IMR-90 (cell line): ENCODE data around the gene NFIA.

Experiments
- BHLHE40 ChIP-seq: fragments of 150-350 bp; IDR thresholded peaks from 2 replicates; pipeline ENCODE4 v1.6.1; 2016; ENCODE audit warnings: mild to moderate bottlenecking, low read depth, low read length
- CTCF ChIP-seq: conservative IDR thresholded peaks from 2 replicates; pipeline ENCODE4 v1.5.1; 2012; ENCODE audit warnings: mild to moderate bottlenecking, low read depth, low read length, improper control_type of control experiment
- RCOR1 ChIP-seq: IDR thresholded peaks from 2 replicates; pipeline ENCODE4 v1.6.1; 2012; ENCODE audit warnings: mild to moderate bottlenecking, low read length, improper control_type of control experiment; ENCODE audit not compliant: insufficient replicate concordance

- TF ChIP-seq RCOR1 (no peak), CTCF (no peak), BHLHE40 (no peak)
These were observed 240.4 kb downstream of the NFIA start for GRCh38 chr1:61322769-61323168.
